Suprapubic skin (tissue), 3 donors: ENCODE data around the gene STAP1.

Source experiments
- EP300 ChIP-seq: sonication (generic); formaldehyde crosslinking; IDR thresholded peaks from one replicate; pipeline ENCODE4 v1.6.1; 2017; ENCODE audit warnings: antibody characterized with exemption
- POLR2A ChIP-seq, 2 donors: fragments of 450-650 bp; IDR thresholded peaks; one replicate each; pipeline ENCODE4 v1.6.1; 2017; ENCODE audit warnings: antibody characterized with exemption in 2 of 2, mild to moderate bottlenecking in 2 of 2, moderate library complexity in 2 of 2
- TF ChIP-seq, protein P1 (sequence below), 2 donors: fragments of 200-600 bp in 1 of 2; fragments of 450-650 bp in 1 of 2; sonication (generic) in 1 of 2; IDR thresholded peaks; one replicate each; pipeline ENCODE4 v1.5.1; 2016 to 2019; ENCODE audit warnings: antibody characterized with exemption in 2 of 2, mild to moderate bottlenecking in 1 of 2, moderate library complexity in 1 of 2

DNA sequence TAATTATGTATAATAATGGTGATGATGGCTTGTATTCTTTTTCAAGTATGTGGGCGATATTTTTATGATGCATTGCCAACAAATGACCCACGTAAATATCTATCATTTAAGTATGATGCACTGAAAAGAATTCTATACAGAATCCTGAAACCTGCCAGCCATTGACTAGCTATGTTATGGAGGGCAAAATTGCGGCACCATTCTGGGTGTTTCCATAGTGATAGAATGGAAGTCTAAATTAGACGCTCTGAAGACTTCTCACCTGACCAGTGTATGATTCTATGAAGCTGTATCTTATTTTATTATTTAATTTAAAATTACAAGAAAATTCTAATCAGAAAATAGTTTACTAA is 12.5 kb upstream of the STAP1 start:
- TF ChIP-seq POLR2A (IDR thresholded peaks at IDR 0.05), result no peak
- TF ChIP-seq, protein P1, sequence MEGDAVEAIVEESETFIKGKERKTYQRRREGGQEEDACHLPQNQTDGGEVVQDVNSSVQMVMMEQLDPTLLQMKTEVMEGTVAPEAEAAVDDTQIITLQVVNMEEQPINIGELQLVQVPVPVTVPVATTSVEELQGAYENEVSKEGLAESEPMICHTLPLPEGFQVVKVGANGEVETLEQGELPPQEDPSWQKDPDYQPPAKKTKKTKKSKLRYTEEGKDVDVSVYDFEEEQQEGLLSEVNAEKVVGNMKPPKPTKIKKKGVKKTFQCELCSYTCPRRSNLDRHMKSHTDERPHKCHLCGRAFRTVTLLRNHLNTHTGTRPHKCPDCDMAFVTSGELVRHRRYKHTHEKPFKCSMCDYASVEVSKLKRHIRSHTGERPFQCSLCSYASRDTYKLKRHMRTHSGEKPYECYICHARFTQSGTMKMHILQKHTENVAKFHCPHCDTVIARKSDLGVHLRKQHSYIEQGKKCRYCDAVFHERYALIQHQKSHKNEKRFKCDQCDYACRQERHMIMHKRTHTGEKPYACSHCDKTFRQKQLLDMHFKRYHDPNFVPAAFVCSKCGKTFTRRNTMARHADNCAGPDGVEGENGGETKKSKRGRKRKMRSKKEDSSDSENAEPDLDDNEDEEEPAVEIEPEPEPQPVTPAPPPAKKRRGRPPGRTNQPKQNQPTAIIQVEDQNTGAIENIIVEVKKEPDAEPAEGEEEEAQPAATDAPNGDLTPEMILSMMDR (IDR thresholded peaks at IDR 0.05), result no peak
- no peak for TF ChIP-seq EP300
